DND-41 (cell line): ENCODE results near the gene RPAIN.
A peak's percentile ranks its signal among the peaks of the same experiment; 100 is the strongest.

ENCODE experiments used
- ATAC-seq: fragments of 200-7000 bp; cut with Tn5 transposase; 3 replicates; pipeline ENCODE4 v1.9.1; 2021; ENCODE audit warnings: low read depth; ENCODE audit not compliant: insufficient read depth
- DNase-seq: peaks from one replicate; pipeline ENCODE4 v3.0.0-alpha.2; 2020
- H2AFZ ChIP-seq: 2 replicates; pipeline ENCODE4 v1.6.0; 2012; ENCODE audit warnings: low read depth, low read length
- H3K27ac ChIP-seq: 2 replicates; pipeline ENCODE4 v1.5.1; 2012; ENCODE audit warnings: low read length, inconsistent platforms
- H3K27me3 ChIP-seq: fragments of 200-600 bp; sonication (generic); 2 replicates; pipeline ENCODE4 v1.6.0; 2012; ENCODE audit warnings: low read length, mild to moderate bottlenecking, inconsistent platforms; ENCODE audit not compliant: insufficient read depth, poor library complexity
- H3K36me3 ChIP-seq: 2 replicates; pipeline ENCODE4 v1.5.1; 2012; ENCODE audit warnings: low read length, inconsistent platforms; ENCODE audit not compliant: insufficient read depth
- H3K4me1 ChIP-seq: 2 replicates; pipeline ENCODE4 v1.5.1; 2012; ENCODE audit warnings: mild to moderate bottlenecking, low read length; ENCODE audit not compliant: insufficient read depth
- H3K4me2 ChIP-seq: 2 replicates; pipeline ENCODE4 v1.6.0; 2012; ENCODE audit warnings: mild to moderate bottlenecking, moderate library complexity, low read length, inconsistent platforms; ENCODE audit not compliant: insufficient read depth
- H3K4me3 ChIP-seq, 2 experiments: fragments of 200-600 bp in 1 of 2; shearing (Covaris generic) in 1 of 2; 2 replicates each; pipeline ENCODE4 v1.5.1; 2012 to 2016; ENCODE audit warnings: inconsistent platforms in 2 of 2, low read length in 2 of 2, mild to moderate bottlenecking in 2 of 2, low read depth in 1 of 2, moderate library complexity in 1 of 2
- H3K79me2 ChIP-seq: 2 replicates; pipeline ENCODE4 v1.6.0; 2012; ENCODE audit warnings: low read length, inconsistent platforms; ENCODE audit not compliant: insufficient read depth
- H3K9ac ChIP-seq: 2 replicates; pipeline ENCODE4 v1.6.0; 2012; ENCODE audit warnings: low read depth, mild to moderate bottlenecking, inconsistent platforms, low read length, moderate library complexity
- H3K9me3 ChIP-seq: 2 replicates; pipeline ENCODE4 v1.5.1; 2012; ENCODE audit warnings: low read length, moderate library complexity, mild to moderate bottlenecking, inconsistent platforms; ENCODE audit not compliant: insufficient read depth, severe bottlenecking
- H4K20me1 ChIP-seq: 2 replicates; pipeline ENCODE4 v1.6.0; 2012; ENCODE audit warnings: low read length; ENCODE audit not compliant: insufficient read depth
- EZH2 ChIP-seq: IDR thresholded peaks from 3 replicates; pipeline ENCODE4 v1.6.1; 2012; ENCODE audit warnings: borderline replicate concordance, low read depth, mild to moderate bottlenecking, moderate library complexity, low read length, inconsistent platforms; ENCODE audit not compliant: severe bottlenecking
- TF ChIP-seq, protein P1 (sequence below): IDR thresholded peaks from 2 replicates; pipeline ENCODE4 v1.5.1; 2012; ENCODE audit warnings: borderline replicate concordance, low read length, moderate library complexity, mild to moderate bottlenecking; ENCODE audit not compliant: poor library complexity, severe bottlenecking; ENCODE audit errors: extremely low read depth

RPAIN gene

DNA sequence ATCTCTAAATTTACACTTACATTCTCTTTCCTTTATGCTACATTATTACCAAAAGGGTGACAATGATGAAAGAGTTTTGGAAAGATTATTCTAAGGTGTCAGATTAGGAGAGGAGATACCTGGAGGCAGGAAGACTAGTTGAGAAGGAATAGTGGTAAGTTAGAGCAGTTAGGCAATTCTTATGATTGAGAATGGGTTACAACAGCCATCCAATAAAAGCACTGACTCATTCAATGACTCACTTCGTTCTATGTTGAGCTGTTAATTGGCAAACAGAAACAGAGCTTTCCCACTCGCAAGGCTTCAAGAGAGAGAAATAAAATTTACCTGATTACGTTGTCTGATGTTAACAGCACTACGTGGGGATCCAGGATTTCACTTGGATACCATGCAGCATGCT is 6.3 kb upstream of the RPAIN start:
- Histone ChIP-seq H4K20me1 (peaks cover 18% of the 10 kb centered on the region), H3K9ac (no peak overlapping the region), H3K9me3 (no peaks in the 10 kb centered on the region), H3K4me3 (no peak overlapping the region), H3K4me1 (peaks cover 33% of the 10 kb centered on the region), H3K27me3 (no peaks in the 10 kb centered on the region), H3K36me3 (peaks cover 76% of the 10 kb centered on the region), H3K27ac (no peak overlapping the region), H3K4me2 (no peak overlapping the region), H2AFZ (no peak overlapping the region), H3K79me2 (peaks cover 56% of the 10 kb centered on the region)
- ATAC-seq: no peak
- TF ChIP-seq, protein P1, sequence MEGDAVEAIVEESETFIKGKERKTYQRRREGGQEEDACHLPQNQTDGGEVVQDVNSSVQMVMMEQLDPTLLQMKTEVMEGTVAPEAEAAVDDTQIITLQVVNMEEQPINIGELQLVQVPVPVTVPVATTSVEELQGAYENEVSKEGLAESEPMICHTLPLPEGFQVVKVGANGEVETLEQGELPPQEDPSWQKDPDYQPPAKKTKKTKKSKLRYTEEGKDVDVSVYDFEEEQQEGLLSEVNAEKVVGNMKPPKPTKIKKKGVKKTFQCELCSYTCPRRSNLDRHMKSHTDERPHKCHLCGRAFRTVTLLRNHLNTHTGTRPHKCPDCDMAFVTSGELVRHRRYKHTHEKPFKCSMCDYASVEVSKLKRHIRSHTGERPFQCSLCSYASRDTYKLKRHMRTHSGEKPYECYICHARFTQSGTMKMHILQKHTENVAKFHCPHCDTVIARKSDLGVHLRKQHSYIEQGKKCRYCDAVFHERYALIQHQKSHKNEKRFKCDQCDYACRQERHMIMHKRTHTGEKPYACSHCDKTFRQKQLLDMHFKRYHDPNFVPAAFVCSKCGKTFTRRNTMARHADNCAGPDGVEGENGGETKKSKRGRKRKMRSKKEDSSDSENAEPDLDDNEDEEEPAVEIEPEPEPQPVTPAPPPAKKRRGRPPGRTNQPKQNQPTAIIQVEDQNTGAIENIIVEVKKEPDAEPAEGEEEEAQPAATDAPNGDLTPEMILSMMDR: no peak
- TF ChIP-seq EZH2: no peak
- DNase-seq: no peak

DNA sequence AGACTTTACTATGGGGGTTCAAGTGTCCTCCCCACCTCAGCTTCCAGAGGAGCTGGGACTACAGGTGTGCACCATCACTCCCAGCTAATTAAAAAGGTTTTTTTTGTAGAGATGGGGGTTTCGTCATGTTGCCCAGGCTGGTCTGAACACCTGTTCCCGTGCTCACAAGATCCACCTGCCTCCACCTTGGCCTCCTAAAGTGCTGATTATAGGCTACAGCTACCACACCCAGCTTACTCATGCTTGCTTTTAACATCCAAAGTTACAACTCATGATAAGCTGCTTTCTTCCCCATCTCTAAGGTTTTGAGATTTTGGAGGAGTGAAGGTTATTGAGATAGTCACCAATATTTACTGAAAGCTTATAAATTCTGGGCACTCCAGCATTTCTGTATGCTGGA is 3.1 kb upstream of the RPAIN start:
- ATAC-seq (no peak), DNase-seq (no peak)
- no peaks in the 10 kb centered on the region for H3K9me3 ChIP-seq
- peaks cover 64% of the 10 kb centered on the region for H3K36me3 ChIP-seq
- TF ChIP-seq, protein P1: no peak
- H3K79me2 ChIP-seq: peaks cover 77% of the 10 kb centered on the region
- no peak overlapping the region for H3K9ac ChIP-seq
- no peak overlapping the region for H3K27ac ChIP-seq
- peaks cover 15% of the 10 kb centered on the region for H4K20me1 ChIP-seq
- H3K4me1 ChIP-seq: peaks cover 47% of the 10 kb centered on the region
- peak overlapping the region; percentile 82; the same call in 1 of the 2 replicates for H3K4me2 ChIP-seq
- no peak overlapping the region for H2AFZ ChIP-seq
- H3K27me3 ChIP-seq: no peaks in the 10 kb centered on the region
- H3K4me3 ChIP-seq: no peak overlapping the region

DNA sequence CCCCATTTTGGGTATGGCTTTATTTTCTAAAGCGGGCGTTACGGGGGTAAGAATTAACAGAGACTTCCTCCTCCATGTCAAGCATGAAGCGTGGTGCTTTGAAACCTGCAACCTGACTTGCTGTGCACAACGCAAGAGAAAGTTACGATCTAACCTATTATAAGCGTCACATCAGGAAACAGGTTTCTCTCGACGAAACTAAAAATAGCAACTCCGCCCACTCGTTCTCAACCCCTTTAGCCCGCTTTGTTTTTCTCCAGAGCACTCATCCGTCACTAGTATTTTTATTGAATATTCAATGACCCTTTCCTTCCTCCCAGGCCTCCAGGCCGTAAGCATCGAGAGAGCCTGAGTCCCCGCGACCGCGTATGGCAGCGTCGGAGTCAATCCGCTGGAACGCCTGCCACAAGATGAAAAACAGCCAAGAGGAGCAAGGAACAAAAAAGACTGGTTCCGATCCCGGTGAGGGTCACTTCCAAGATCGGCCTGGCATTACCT is 1.1 kb upstream of the RPAIN start:
- Histone ChIP-seq H3K4me3 (peak overlapping the region; percentile 81 to 99), H3K4me1 (peaks cover 55% of the 10 kb centered on the region), H3K36me3 (peaks cover 63% of the 10 kb centered on the region), H3K27ac (peak overlapping the region; percentile 88), H3K9me3 (no peaks in the 10 kb centered on the region), H3K4me2 (peak overlapping the region; percentile 82), H3K9ac (peak overlapping the region; percentile 74), H3K79me2 (peaks cover 80% of the 10 kb centered on the region), H4K20me1 (peaks cover 6% of the 10 kb centered on the region; the same call in 1 of the 2 replicates), H3K27me3 (no peaks in the 10 kb centered on the region), H2AFZ (peak overlapping the region; percentile 96)
- no peak for ATAC-seq
- TF ChIP-seq, protein P1: no peak
- TF ChIP-seq EZH2: no peak
- DNase-seq: peak; percentile 42

DNA sequence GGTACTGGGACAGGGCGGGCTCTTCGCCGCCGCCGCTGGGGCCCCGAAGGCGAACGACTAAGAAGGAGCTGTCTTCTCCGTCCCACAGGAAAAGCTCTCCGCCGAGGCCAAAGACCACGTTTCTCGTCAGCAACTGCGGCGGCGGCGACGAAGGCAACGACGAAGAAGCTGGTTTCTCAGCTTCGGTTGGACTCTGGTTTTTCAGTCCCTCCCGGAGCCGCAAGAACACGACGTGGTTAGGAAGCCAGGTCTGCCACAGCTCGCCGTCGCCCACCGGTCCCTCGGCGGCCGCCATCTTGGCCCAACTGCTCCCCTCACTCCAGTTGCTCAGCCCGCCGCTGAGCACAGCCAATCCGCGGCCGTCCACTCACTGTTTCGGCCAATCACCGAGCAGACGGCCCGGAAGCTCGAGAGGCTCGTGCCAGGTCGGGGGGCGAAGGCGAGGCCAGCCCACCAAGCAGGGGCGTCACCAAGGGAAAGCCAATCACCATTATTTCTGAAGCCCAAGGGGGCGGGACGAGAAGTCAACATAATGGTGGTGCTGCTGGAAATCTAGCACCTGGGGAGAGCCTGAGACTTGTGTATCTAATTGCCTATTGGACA is 525 bp upstream of the RPAIN start, which contains the start of gene NUP88:
Gene NUP88, minus strand, starts transcription at position 307 of the 603 bp plus-strand sequence. Its CDS starts 12 bp downstream, at position 295.
- peak within 1 kb of the TSS; percentile 88 for H3K27ac ChIP-seq
- ATAC-seq (peak; percentile 94), DNase-seq (peak; percentile 98)
- H3K79me2 ChIP-seq: peaks cover 83% of the 10 kb centered on the region
- TF ChIP-seq, protein P1: no peak
- TF ChIP-seq EZH2: no peak
- H4K20me1 ChIP-seq: peaks cover 6% of the 10 kb centered on the region; the same call in 1 of the 2 replicates
- H3K27me3 ChIP-seq: no peaks in the 10 kb centered on the region
- H3K4me3 ChIP-seq: peak within 1 kb of the TSS; percentile 81 to 99
- peak within 1 kb of the TSS; percentile 96 for H2AFZ ChIP-seq
- H3K36me3 ChIP-seq: peaks cover 63% of the 10 kb centered on the region
- peak within 1 kb of the TSS; percentile 82 for H3K4me2 ChIP-seq
- H3K9me3 ChIP-seq: no peaks in the 10 kb centered on the region
- H3K4me1 ChIP-seq: peaks cover 55% of the 10 kb centered on the region
- peak within 1 kb of the TSS; percentile 74 for H3K9ac ChIP-seq
